ENCODE results near the gene SOS2.

SOS2 gene

DNA sequence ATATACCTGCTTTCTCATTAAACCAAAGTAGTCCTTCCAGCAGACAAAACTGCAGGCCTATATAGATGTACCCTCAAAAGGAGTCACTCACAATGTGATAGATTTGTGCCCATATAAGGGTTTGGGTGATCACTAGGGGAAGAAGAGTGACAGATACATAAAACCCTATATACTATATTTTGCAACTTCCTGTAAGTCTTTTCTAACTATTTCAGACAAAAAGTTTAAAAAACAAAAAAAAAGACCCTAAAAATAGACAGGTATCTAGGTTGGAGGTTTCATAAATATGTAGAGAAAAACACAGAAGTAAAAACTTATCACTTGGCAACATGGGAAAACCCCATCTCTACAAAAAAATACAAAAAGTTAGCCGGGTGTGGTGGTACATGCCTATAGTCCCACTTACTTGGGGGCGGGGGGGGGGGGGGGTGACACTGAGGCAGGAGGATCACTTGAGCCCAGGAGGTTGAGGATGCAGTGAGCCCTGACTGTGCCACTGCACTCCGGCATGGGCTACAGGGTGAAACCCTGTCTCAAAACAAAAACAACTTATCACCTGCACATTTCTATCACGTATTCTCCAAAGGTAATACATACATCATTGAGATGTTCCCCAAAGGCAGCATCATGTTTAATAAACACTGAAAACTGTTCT lies 117.9 kb downstream of the SOS2 start:
- DNase-seq = no peak

DNA sequence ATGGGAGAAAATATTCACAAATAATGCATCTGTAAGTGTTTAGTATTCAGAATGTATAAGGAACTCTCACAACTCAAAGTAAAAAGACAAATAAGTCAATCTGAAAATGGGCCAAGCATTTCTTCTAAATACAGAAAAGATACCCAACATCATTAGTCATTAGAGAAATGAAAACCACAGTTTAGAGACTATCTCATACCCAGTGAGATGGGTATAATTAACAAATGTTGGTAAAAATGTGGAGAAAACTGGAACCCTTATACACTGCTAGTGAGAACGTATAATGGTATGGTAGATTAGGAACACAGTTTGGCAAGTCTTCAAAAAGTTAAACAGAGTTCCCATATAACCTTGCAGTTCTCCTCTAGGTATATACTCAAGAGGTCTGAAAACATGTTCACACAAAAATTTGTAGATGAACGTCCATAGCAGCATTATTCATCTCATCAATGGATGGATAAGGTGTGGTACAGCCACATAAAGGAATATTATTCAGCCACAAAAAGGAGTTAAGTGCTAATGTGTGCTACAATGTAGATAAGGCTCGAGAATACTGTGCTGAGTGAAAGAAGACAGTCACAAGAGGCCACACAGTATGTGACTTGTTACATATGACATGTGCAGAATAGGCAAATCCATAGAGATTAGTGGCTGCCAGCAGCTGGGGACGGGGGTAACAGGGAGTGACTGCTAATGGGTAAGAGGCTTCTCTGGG lies 120.9 kb downstream of the SOS2 start:
- DNase-seq = no peak

DNA sequence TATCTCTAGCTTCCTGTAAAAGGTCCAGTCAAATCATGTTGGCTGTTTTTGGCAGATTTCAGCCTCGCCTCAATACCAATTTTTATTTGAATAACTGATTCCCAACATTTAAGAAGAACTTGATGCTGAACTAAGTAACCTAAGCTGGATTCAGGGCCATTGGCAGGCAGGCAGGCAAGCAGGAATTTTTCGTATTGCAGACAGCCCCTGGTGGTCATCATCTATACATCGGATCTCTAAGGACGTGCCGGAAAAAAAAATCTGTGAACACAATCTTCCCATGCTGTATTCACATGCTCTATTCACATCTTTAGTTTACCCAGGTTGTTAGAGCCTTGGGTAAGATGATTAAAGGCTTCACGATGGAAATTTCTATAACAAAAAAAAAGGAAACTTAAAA lies 122.0 kb downstream of the SOS2 start:
- no peak for DNase-seq

DNA sequence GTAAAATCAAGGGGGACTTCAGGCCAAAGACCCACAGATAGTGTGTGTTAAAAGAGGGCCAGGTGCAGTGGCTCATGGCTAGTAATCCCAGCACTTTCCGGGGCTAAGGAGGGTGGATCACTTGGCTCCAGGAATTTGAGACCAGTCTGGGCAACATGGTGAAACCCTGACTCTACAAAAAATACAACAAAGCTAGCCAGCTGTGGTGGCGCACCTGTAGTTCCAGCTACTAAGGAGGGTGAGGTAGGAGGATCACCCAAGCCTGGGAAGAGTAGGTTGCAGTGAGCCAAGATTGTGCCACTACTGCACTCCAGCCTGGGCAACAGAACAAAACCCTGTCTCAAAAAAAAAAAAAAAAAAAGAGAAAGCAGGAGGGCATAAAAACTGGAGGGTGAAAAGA lies 123.5 kb downstream of the SOS2 start:
- DNase-seq = no peak

DNA sequence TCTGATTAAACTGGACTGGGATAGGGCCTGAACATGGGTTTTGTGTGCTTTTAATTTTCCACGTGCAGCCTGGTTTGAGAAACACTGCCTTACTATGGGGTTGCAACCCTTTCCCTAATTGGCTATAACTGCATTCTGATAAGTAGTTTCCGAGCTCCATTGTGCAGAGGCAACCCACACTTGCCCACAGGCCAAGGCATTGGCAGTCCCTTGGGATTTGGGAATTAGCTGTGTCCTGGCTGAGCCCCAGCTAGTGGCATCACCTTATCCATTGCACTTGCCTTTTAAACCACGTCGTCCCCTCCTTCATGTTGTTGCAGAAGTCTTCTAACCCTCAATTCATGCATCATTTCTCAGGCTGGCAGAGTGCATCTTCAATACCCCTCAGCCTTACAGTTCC lies 125.2 kb downstream of the SOS2 start:
- DNase-seq = no peak

DNA sequence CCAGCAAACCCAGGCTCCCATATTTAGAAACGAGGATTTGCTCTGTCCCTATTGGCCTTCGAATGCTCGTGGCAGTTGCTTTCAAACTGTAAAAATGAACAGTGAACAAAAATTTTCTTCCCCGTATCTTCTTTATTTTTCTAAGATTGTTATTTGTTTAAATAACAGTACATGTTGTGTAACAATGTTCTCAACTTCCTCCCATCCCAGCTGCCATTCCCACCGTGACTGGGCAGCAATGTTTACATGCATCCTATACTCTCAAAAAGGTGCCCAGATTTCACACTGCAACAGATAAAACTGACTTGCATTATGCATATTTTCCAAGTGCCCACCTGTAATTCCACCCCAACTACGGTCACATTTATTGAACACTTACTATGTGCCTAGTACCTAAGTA lies 127.8 kb downstream of the SOS2 start:
- no peak for DNase-seq

DNA sequence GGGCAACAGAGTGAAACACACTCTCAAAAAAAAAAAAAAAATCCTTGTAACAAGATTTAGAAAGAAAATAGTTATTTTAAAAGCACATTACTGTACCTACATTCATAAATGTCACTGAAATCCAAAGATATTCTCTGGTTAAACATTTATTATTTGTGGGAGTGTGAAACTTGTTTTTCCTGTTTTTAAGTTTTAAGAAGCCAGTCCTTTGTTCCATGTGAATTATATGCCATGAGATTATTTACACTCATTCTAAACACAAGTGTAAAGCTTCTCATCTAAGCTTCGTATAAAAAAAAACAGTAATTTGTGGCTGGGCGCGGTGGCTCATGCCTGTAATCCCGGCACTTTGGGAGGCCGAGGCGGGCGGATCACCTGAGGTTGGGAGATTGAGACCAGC lies 130.0 kb downstream of the SOS2 start:
- no peak for DNase-seq

DNA sequence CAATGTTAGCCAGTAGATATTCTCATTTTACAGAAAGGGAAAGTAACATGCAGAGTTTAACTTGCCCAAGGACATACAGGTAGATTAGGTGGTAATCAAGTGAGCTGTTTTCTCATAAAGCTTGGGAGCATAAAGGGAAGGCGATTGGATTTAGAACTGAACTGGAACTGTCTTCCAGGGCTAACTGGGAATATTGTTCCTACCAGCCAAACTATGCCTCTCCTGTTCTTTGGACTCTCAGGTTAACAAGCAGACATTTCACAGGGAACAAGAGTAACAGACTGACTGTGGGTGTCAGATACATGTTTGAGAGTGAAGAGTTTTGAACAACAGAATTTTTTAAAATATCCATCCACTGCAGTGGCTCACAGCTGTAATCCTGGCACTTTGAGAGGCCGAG lies 130.6 kb downstream of the SOS2 start:
- no peak for DNase-seq

DNA sequence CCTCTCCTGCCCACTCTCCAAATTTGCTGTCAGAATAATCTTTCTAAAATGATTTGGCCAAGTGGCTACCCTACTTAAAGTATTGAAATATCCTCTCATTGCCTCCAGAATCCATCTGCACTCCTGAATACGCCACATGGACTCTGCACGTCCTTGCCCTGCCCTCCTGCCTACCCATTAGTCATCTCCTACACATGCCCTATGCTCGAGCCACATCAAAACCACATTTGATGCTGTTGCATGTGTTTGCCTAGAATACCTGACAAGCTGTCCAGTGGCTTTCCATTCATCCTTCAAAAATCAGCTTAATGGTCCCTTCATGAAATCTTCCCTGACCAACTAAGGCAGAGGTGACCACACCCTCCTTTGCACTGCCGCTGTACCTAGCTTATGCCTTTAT lies 132.0 kb downstream of the SOS2 start:
- DNase-seq = no peak

DNA sequence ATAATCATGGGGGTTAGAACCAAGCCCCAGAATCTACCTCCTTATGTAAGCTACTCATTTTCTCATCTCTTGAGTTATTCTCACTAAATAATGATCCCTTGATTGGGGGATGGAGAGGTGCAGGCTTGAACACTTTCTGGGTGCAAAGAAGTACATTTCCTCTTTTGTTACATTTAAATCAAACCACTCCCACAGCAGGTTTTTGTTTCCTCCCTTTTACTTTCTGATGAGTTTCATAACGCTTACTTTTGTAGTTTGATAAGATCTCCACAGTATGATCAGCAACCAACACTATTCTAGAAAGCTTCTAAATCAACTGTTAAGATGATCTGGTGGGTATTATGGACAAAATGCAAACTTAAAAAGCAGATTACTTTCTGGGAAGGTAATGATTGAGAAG lies 135.5 kb downstream of the SOS2 start:
- no peak for DNase-seq

DNA sequence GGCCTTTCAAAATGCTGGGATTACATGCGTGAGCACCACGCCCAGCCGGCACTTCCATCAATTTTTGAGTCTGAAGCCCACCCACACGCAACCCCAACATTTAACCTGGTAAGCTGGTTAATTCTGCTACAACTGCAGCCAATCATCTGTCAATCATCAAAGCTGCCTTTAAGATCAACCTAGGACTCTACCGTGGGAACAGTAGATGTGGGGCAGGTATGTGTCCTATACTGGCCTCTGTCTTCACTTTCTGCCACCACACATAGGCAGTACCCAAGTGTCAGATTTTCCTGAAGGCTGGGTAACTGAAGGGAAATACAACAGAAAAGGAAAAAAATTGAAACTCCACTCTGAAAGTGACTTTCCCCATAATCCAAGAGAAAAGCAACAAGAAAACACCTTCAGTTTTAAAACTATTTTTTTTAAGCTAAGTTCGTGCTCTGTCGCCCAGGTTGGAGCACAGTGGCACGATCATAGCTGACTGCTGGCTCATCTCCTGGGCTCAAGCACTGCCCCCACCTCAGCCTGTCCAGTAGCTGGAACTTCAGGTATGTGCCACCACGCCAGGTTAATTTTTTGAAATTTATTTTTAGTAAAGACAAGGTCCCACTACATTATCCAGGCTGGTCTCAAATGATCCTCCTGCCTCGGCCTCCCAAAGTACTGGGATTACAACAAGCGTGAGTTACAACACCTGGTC lies 137.2 kb downstream of the SOS2 start:
- no peak for DNase-seq

DNA sequence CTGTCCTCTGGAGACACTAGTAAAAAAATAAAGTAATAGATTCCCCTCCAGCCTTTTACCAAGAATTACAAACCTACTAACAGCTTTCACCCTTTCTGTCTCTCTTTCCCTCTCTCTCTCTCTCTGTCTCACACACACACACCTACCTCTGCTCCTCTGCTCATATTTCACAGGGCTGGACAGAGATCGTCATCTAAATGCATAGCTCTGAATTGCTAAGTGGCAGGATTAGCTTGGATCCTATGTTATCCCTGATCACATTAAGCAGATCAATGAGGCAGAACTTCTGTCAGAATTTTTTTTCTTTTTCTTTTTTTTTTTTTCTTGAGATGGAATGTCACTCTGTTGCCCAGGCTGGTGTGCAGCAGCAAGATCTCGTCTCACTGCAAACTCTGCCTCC lies 137.9 kb downstream of the SOS2 start:
- peak; percentile 38 for DNase-seq

DNA sequence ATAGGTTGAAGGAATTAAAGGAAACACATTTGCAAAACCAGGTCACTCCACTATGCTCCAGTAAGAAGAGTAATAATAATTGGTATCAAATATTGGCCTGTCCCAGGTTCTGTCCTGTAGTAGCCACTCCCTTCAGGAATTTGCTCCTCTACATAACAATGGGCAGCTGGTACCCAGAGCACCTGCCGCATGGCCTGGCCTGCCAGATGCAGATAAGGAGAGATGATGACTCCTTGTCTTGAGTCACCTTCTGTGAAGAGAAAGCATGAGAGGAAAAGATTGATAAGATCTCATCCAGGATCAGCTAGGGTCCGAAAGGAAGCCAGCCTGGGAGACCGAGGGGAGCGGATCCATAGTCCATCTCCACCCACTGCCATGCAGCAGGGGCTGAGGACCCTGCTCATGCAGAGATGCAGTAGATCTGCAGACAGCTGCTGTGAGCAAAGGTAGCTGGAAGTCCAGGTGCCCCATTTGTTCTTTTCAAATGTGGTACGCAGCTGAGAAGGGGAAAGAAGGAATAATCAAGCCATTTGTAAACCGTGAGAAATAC lies 139.3 kb downstream of the SOS2 start:
- DNase-seq = no peak

DNA sequence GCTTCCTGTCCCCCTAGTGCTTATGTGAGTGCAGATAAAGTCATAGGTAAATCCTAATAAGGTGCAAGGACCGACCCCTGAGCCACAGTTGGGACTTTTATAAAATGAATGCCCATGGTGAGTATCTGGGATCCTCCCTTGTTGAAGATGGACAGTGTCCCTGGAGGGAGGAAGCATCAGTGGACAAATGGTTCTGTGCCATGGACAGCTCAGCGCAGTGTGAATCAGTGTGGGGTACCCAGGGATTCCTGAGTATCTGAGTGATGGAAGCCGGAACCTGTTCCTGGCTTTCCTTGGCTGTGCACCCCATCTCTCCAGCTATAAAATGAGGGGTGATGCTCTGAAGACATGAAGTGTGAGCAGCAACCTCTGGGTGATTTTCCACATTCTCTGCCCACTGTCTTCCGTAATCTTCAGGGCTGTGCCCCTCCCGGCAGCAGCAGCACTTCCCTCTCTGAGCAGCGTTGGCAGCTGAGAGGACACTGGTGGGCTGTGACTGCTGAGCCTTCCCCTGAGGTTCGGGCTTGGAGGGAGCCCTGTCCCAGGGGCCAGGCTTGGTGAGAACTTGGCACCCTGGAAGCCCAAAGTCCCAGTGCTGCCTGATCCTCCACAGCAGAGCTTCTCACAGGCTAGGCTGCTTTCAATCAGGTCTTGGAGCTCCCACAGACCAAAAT lies 140.0 kb downstream of the SOS2 start:
- no peak for DNase-seq

DNA sequence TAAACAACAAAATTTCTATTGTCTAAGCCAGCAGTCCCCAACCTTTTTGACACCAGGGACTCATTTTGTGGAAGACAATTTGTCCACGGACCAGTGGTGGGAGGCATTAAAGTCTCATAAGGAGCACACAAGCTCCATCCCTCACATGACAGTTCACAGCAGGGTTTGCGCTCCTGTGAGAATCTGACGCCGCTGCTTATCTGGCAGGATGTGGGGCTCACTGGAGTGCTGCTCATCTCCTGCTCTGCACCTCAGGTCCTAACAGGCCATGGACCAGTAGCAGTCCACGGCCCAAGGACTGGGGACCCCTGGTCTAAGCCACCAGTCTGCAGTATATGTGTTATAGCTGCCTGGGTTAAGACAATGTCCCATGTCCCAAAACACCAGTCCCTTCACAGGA lies 142.2 kb downstream of the SOS2 start:
- DNase-seq = no peak

DNA sequence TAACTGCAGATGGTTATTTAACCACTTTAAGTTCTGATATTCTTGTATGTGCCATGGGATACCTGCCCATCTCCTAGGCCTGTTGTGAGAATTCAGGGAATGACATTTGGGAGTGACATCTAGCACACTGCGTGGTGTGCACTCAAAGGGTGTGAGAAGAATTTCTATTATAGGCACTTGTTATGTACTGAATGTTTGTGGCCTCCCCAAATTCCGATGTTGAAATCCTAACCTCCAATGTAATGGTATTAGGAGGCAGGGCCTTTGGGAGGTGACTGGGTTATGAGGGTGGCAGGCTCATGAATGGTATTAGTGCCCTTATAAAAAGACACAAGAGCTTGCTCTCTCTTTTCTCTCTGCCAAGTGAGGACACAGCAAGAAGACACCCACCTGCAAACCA lies 142.6 kb downstream of the SOS2 start:
- DNase-seq = no peak

DNA sequence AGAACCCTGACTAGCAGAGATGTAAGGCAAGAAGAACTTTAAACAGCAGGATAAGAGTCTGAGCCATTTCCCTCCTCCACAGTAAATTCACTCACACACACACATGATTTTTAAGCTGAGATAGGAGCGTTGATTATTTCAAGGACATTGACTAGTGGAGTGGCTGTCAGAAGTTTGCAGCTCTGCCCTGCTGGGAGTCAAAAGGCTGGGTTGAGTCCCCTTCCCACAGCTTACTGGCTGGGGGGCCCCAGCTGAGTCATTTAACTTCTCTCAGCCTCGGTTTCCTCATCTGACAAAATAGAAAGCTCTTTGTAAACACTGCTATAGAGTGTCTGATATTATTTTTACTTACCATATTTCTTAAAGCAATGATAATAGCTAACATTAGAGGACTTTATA lies 143.3 kb downstream of the SOS2 start:
- no peak for DNase-seq

DNA sequence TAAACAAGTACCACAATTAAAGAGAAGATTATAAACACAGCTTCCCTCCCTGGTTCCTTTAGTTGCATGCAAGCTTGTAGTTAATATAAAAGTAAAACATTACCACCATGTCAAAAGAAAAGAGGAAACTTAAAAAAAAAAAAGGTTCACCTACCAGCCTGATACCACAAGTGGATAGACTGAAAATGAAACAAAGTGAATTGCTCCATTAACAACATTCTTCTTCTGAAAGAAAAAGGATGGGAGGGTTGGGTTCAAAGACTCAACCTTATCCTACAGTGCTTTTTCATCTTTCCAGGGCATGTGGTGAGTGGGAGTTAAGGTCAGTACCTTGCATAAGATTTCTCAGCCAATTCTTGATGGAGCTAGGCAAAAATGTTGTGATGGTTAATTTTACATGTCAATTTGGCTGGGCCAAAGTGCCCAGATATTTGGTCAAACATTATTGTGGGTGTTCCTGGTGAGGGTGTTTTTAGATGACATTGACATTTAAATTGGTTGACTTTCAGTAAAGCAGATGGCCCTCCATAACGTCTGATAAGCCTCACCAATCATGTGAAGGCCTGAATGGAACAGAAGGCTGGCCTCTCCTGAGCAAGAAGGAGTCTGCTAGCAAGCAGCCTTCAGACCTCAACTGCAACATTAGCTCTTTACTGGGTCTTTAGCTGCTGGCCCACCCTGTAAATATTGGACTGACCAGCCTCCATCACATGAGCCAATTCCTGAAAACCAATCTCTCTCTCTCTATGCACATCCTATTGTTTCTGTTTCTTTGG lies 143.8 kb downstream of the SOS2 start:
- no peak for DNase-seq

DNA sequence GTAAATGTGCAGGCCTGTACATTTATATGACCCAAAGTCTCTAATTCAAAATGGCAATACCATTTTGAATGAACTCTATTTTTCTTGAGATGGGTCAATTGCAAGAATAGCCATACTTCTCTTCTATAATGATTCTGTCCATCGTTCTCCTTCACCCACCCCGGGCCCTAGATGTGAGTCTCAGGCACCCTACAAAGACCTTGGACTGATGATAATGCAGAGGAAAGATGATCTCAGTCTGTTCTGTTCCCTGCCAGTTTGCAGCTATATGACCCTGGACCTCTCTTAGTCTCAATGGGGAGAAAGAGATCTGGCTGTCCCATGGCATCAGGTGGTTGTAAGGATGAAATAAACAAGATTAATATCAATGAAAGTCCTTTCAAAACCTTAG lies 145.1 kb downstream of the SOS2 start:
- no peak for DNase-seq

DNA sequence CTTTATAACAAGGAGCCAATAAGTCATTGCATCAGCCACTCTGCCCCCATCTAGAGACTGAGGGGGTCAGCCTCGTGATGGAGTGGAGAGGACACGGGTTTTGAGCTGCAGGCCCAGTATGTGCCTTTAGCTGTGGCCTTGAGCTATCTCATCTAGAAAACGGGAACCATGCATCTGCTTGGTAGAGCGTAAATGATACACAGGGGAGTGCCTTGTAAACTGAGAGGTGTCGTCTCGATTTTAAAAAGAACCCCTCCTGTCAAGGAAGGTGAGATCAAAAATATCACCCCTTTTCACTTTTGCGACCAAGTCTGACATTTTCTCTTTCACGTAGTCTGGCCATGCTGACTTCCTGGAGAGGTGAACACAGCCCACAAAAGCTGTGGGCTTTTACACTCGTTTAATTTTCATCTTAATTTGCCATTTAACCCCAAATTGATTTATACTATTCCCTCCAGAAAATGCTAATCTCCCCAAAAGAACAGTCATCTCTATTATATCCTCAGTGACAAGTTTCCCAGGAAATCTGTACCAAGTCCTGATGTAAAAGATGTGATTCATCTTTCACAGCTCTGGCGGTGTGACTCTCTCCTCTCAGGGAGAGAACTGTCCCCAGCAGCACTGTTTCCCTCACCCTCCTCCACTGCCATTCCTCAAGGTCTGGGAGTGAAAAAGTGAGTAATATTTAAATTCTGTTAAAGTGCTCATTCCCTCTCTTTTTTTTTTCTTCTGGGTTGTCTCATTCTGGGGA lies 145.6 kb downstream of the SOS2 start:
- no peak for DNase-seq

DNA sequence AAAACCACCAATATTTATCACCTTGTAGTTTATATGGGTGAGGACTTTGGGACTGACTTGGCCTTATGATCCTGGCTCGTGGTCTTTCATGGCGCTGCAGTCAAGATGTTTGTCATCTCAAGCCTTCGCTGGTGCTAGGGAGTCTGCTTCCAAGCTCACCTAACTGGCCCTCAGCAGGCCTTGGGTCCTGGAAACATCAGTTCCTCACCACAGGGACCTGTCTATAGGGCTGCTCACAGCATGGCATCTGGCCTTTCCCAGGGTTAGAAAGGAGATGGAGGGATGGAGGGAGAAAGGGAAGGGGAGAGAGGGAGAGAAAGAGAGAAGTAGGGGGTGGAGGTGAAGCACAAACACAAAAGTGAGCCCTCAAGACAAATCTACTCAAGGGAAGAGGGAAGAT lies 146.7 kb downstream of the SOS2 start:
- DNase-seq = no peak

Measured in NCI-H524 treated with DMSO at 0.1 percent for 48 hours (cell line).